Testis (tissue), 3 donors: ENCODE results near the gene TLK2. TPM values are rescaled to one million over a fixed set of nuclear protein-coding genes. Genes with fewer than 3 reads are reported as not detected.

Experiments used
- DNase-seq: peaks from one replicate; pipeline ENCODE4 v3.0.0-alpha.2; 2019
- H3K27ac ChIP-seq, 2 donors: fragments of 200-600 bp; sonication (generic); one replicate each; pipeline ENCODE4 v1.5.1; 2019
- H3K27me3 ChIP-seq: fragments of 200-600 bp; sonication (generic); one replicate; pipeline ENCODE4 v1.5.1; 2019
- H3K36me3 ChIP-seq: fragments of 200-600 bp; sonication (generic); one replicate; pipeline ENCODE4 v1.5.1; 2017; ENCODE audit warnings: low read depth; ENCODE audit errors: missing control alignments
- H3K4me1 ChIP-seq: fragments of 200-600 bp; sonication (generic); one replicate; pipeline ENCODE4 v1.5.1; 2019
- H3K4me3 ChIP-seq, 2 donors: fragments of 200-600 bp; sonication (generic); one replicate each; pipeline ENCODE4 v1.5.1; 2017 to 2019
- H3K9me3 ChIP-seq: fragments of 200-600 bp; sonication (generic); one replicate; pipeline ENCODE4 v1.5.1; 2017
- CTCF ChIP-seq, 3 experiments: fragments of 450-650 bp in 2 of 3; fragments of 200-600 bp in 1 of 3; sonication (generic) in 1 of 3; IDR thresholded peaks; one replicate each; pipeline ENCODE4 v1.5.1; 2016 to 2019; ENCODE audit warnings: antibody characterized with exemption in 3 of 3, mild to moderate bottlenecking in 2 of 3, moderate library complexity in 1 of 3
- POLR2A ChIP-seq: fragments of 450-650 bp; IDR thresholded peaks from one replicate; pipeline ENCODE4 v1.6.1; 2017; ENCODE audit warnings: antibody characterized with exemption, mild to moderate bottlenecking, moderate library complexity
- WGBS, 2 donors: methylation state at CpG; one replicate each; pipeline ENCODE4 v1.1.5; 2018; 5-methylcytosine and 5-hydroxymethylcytosine counted together
- intact Hi-C: fragments of 100-400 bp; cut with DNase I; formaldehyde crosslinking; loops from one replicate; pipeline ENCODE4 v1.15.1; 2023; ENCODE audit warnings: low total_unique reads
- polyA plus RNA-seq: library from polyadenylated mRNA; stranded (reverse); fragments of 350-450 nt; fragmentation: Illumina TruSeq; extraction: RNeasy Lipid Tissue Mini Kit (QIAGEN cat#74804); gene quantifications from one replicate; pipeline ENCODE4 v1.2.3, GENCODE V29; 2014; ENCODE audit warnings: low read depth, low replicate concordance; ENCODE audit not compliant: insufficient read depth
- total RNA-seq, 2 donors: library from RNA; depleted of rRNA; stranded (reverse); fragments of >200 nt; gene quantifications; one replicate each; pipeline ENCODE4 v1.2.3, GENCODE V29; 2016

The TLK2 gene
- total and polyA plus RNA-seq, 3 donors from 2014 or later, result 64.5 to 109 (median 78.2) TPM

- Histone ChIP-seq H3K27ac (no peak overlapping the region), H3K9me3 (no peaks in the 10 kb centered on the region), H3K4me3 (no peak overlapping the region), H3K4me1 (peaks cover 27% of the 10 kb centered on the region), H3K36me3 (no peaks in the 10 kb centered on the region), H3K27me3 (no peaks in the 10 kb centered on the region)
- 94 to 95% methylated on average over 6 of the region's 6 CpGs for WGBS, 2 donors
- no peak for DNase-seq
- TF ChIP-seq POLR2A (no peak), CTCF (IDR thresholded peaks at IDR 0.05) (no peak)
- intact Hi-C loops, result no loop called here
These were observed 172.0 kb downstream of the TLK2 start for GRCh38 chr17:62650587-62650986.

GRCh38 chr17:62652251-62653001 lies 173.8 kb downstream of the TLK2 start:
- peaks cover 39% of the 10 kb centered on the region for H3K4me1 ChIP-seq
- intact Hi-C loops, result no loop called here
- H3K4me3 ChIP-seq, result peak overlapping the region; percentile 36 to 44
- peak overlapping the region in 1 of 2 donors; percentile 24 for H3K27ac ChIP-seq
- H3K9me3 ChIP-seq, result no peaks in the 10 kb centered on the region
- TF ChIP-seq CTCF (IDR thresholded peaks at IDR 0.05) (no peak), POLR2A (no peak)
- DNase-seq, result no peak
- no peaks in the 10 kb centered on the region for H3K36me3 ChIP-seq
- WGBS, 2 donors, result 12 to 14% methylated on average over 39 to 54 of the region's 57 CpGs
- H3K27me3 ChIP-seq, result no peaks in the 10 kb centered on the region

GRCh38 chr17:62653002-62653825 lies 174.6 kb downstream of the TLK2 start:
- Histone ChIP-seq H3K4me1 (peaks cover 47% of the 10 kb centered on the region), H3K27me3 (no peaks in the 10 kb centered on the region), H3K4me3 (peak overlapping the region; percentile 36 to 44), H3K9me3 (no peaks in the 10 kb centered on the region), H3K27ac (peak overlapping the region in 1 of 2 donors; percentile 24), H3K36me3 (no peaks in the 10 kb centered on the region)
- intact Hi-C loops, result no loop called here
- 3% methylated on average over 14 to 30 of the region's 30 CpGs for WGBS, 2 donors
- TF ChIP-seq POLR2A (no peak), CTCF (IDR thresholded peaks at IDR 0.05) (no peak)
- peak; percentile 44 for DNase-seq

- 19 to 38% methylated on average over 18 to 19 of the region's 19 CpGs for WGBS, 2 donors
- Histone ChIP-seq H3K4me3 (no peak overlapping the region), H3K4me1 (peaks cover 52% of the 10 kb centered on the region), H3K27me3 (no peaks in the 10 kb centered on the region), H3K9me3 (no peaks in the 10 kb centered on the region), H3K27ac (no peak overlapping the region), H3K36me3 (no peaks in the 10 kb centered on the region)
- intact Hi-C loops, result no loop called here
- no peak for TF ChIP-seq POLR2A
- no peak for TF ChIP-seq CTCF (IDR thresholded peaks at IDR 0.05)
- peak; percentile 62 for DNase-seq
These were observed 175.5 kb downstream of the TLK2 start for GRCh38 chr17:62653826-62654761.
